H1 (cell line): ENCODE measurements around the gene MPPED1. TPM values are rescaled to one million over a fixed set of nuclear protein-coding genes. Genes with fewer than 3 reads are reported as not detected.

Experiments
- ASH2L ChIP-seq: fragments of 200-600, 300-600 bp; sonication (generic); IDR thresholded peaks from one replicate; pipeline ENCODE4 v1.7.1; 2017; ENCODE audit warnings: low read length
- EP300 ChIP-seq, 2 experiments: IDR thresholded peaks; 1 replicate in 1 of 2; 2 replicates in 1 of 2; pipeline ENCODE4 v1.6.1; 2011 to 2012; ENCODE audit warnings: low read depth in 2 of 2, low read length in 2 of 2, mild to moderate bottlenecking in 2 of 2, borderline replicate concordance in 1 of 2, inconsistent platforms in 1 of 2, moderate library complexity in 1 of 2
- JUN ChIP-seq: IDR thresholded peaks from 2 replicates; pipeline ENCODE4 v1.6.1; 2011; ENCODE audit warnings: low read depth, mild to moderate bottlenecking, improper control_type of control experiment, low read length
- NANOG ChIP-seq: IDR thresholded peaks from 2 replicates; pipeline ENCODE4 v1.6.1; 2011; ENCODE audit warnings: low read length, low read depth, mild to moderate bottlenecking, inconsistent platforms; ENCODE audit not compliant: insufficient read depth, poor library complexity, severe bottlenecking
- PHF8 ChIP-seq: fragments of 200-600 bp; sonication (generic); conservative IDR thresholded peaks from 2 replicates; pipeline ENCODE4 v1.7.1; 2012; ENCODE audit warnings: low read depth, mild to moderate bottlenecking, inconsistent platforms, low read length, moderate library complexity
- POLR2A ChIP-seq, 2 experiments: IDR thresholded peaks; 1 replicate in 1 of 2; 2 replicates in 1 of 2; pipeline ENCODE4 v1.6.1; 2011; ENCODE audit warnings: low read depth in 2 of 2, low read length in 2 of 2, mild to moderate bottlenecking in 2 of 2; ENCODE audit errors: control extremely low read depth in 1 of 2
- TAF1 ChIP-seq: IDR thresholded peaks from 2 replicates; pipeline ENCODE4 v1.6.1; 2011; ENCODE audit warnings: mild to moderate bottlenecking, low read depth, low read length
- TEAD4 ChIP-seq: IDR thresholded peaks from 2 replicates; pipeline ENCODE4 v1.6.1; 2012; ENCODE audit warnings: low read depth, low read length, inconsistent platforms, mixed read lengths
- ZNF274 ChIP-seq: IDR thresholded peaks from 2 replicates; pipeline ENCODE4 v1.7.0; 2012; ENCODE audit warnings: low read length, borderline replicate concordance; ENCODE audit errors: extremely low read depth
- polyA plus RNA-seq, 7 experiments: library from polyadenylated mRNA; depleted of rRNA in 3 of 7; stranded (reverse) in 5 of 7; unstranded in 2 of 7; fragments of >200 nt in 5 of 7; fragments of 200-250 nt in 2 of 7; gene quantifications; 1 replicate in 5 of 7; 2 replicates in 1 of 7; 4 replicates in 1 of 7; pipeline versions ENCODE4 v1.2.1 to v1.2.3, GENCODE V29; 2011 to 2013; ENCODE audit warnings: missing spikeins in 2 of 7, mixed read lengths in 2 of 7
- total RNA-seq: library from RNA; stranded (reverse); fragmentation: NEBNext Ultra II Directional; extraction: Animal tissue kit (Norgen Biotek cat#: 25700); gene quantifications from 2 replicates; pipeline ENCODE4 v1.2.1, GENCODE V29; 2021

Gene MPPED1
- total and polyA plus RNA-seq, 2 of the 8 experiments (the other 6 are each of a cell fraction or from before 2014, with no cell fraction given): 0.29 to 0.37 TPM

DNA sequence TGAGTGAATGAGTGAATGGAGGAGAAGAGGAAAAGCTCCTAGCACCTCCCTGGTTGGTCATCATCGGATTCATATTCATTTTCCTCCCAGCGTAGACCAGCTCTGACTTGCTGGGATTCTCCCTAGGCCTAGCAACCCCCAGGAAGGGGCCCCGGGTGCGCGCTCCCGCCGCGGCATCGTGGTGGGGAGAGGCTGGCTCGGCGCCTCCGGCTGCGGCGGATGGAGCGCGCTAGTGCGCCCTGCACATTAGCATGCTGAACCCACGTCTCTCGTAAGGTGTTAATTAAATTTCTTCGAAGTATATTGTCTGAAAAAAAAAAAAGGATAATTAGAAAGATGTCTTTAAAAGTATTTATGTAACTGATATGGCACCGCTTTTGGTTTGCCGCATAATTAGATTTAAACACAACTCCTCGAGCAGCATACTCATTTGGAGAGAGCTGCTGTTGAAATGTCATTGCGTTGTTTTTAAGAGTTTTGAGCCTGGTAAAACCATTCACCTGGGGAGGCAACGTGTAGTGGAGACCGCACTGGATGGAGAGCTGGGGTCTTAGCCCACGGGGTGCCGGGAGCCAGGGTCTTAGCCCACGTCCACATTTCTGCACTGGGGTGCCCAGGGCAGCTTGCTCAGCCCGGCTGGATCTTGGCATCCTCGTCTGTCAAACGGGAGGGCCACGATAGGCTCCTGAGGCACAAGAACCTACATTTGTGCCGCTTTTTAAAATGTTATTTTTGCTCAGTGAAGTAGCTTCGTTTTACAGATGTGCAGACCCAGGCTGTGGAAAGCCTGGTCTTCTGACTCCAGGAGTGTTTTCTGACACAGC lies 21.8 kb downstream of the MPPED1 start (continued):
- TF ChIP-seq JUN (no peak), PHF8 (no peak), EP300 (IDR thresholded peaks at IDR 0.05; ENCODE audit: borderline replicate concordance in 1 of 2, low read depth in 2 of 2, low read length in 2 of 2) (no peak), POLR2A (IDR thresholded peaks at IDR 0.05; ENCODE audit: control extremely low read depth in 1 of 2, low read depth in 2 of 2, low read length in 2 of 2) (no peak), TEAD4 (no peak), ZNF274 (no peak), NANOG (no peak), TAF1 (no peak), ASH2L (no peak)
- TF ChIP-seq, all 59 proteins: peak for 0
